Large intestine (tissue), 3 donors: Measurements from ENCODE around the gene PTPRG. TPM values are rescaled to one million over a fixed set of nuclear protein-coding genes. Genes with fewer than 3 reads are reported as not detected.

ENCODE experiments used
- DNase-seq, 2 donors: peaks; one replicate each; pipeline versions ENCODE4 v3.0.0 to v3.0.0-alpha.2; 2013
- H3K27ac ChIP-seq: one replicate; pipeline ENCODE4 v1.5.1; 2013; ENCODE audit warnings: low read length
- H3K27me3 ChIP-seq: 2 replicates; pipeline ENCODE4 v1.6.1; 2013; ENCODE audit warnings: low read length; ENCODE audit not compliant: control insufficient read depth, insufficient read depth
- H3K36me3 ChIP-seq: 2 replicates; pipeline ENCODE4 v1.6.1; 2013; ENCODE audit warnings: low read length; ENCODE audit not compliant: control insufficient read depth, insufficient read depth
- H3K4me1 ChIP-seq: one replicate; pipeline ENCODE4 v1.6.1; 2013; ENCODE audit warnings: low read length; ENCODE audit not compliant: control insufficient read depth, insufficient read depth
- H3K4me3 ChIP-seq: one replicate; pipeline ENCODE4 v1.5.1; 2013; ENCODE audit warnings: low read length
- H3K9me3 ChIP-seq: one replicate; pipeline ENCODE4 v1.6.1; 2013; ENCODE audit warnings: mild to moderate bottlenecking, low read depth, low read length, moderate library complexity; ENCODE audit not compliant: control insufficient read depth
- WGBS: methylation state at CpG from one replicate; pipeline ENCODE4 v1.1.5; 2013; ENCODE audit warnings: low lambda C conversion rate; ENCODE audit not compliant: insufficient coverage; 5-methylcytosine and 5-hydroxymethylcytosine counted together
- polyA plus RNA-seq: library from polyadenylated mRNA; unstranded; fragments of 120-200 nt; gene quantifications from one replicate; pipeline ENCODE4 v1.2.1, GENCODE V29; 2013

Gene PTPRG
- polyA plus RNA-seq, 1 donor = 18.3 TPM

GRCh38 chr3:62103531-62103930 lies 542.2 kb downstream of the PTPRG start:
- no CpG with 5 or more reads among the region's 3 CpGs for WGBS
- no peaks in the 10 kb centered on the region for H3K27me3 ChIP-seq
- H3K4me3 ChIP-seq = no peak overlapping the region
- H3K4me1 ChIP-seq = no peaks in the 10 kb centered on the region
- no peaks in the 10 kb centered on the region for H3K9me3 ChIP-seq
- no peak for DNase-seq
- no peaks in the 10 kb centered on the region for H3K36me3 ChIP-seq
- H3K27ac ChIP-seq = no peak overlapping the region

GRCh38 chr3:62109534-62109933 lies 548.2 kb downstream of the PTPRG start:
- Histone ChIP-seq H3K4me3 (no peak overlapping the region), H3K4me1 (no peaks in the 10 kb centered on the region), H3K36me3 (no peaks in the 10 kb centered on the region), H3K27ac (no peak overlapping the region), H3K9me3 (peaks cover 3% of the 10 kb centered on the region), H3K27me3 (no peaks in the 10 kb centered on the region)
- no peak for DNase-seq
- no CpG with 5 or more reads among the region's 1 CpG for WGBS

GRCh38 chr3:62110443-62111225 lies 549.3 kb downstream of the PTPRG start:
- 100% methylated on average over 2 of the region's 5 CpGs for WGBS
- H3K27ac ChIP-seq = no peak overlapping the region
- no peaks in the 10 kb centered on the region for H3K4me1 ChIP-seq
- DNase-seq = no peak
- no peaks in the 10 kb centered on the region for H3K27me3 ChIP-seq
- H3K9me3 ChIP-seq = peaks cover 3% of the 10 kb centered on the region
- H3K36me3 ChIP-seq = no peaks in the 10 kb centered on the region
- H3K4me3 ChIP-seq = no peak overlapping the region

- H3K27me3 ChIP-seq = no peaks in the 10 kb centered on the region
- H3K9me3 ChIP-seq = peaks cover 3% of the 10 kb centered on the region
- H3K27ac ChIP-seq = no peak overlapping the region
- no peak for DNase-seq
- H3K36me3 ChIP-seq = no peaks in the 10 kb centered on the region
- no peak overlapping the region for H3K4me3 ChIP-seq
- WGBS = no CpG with 5 or more reads among the region's 3 CpGs
- no peaks in the 10 kb centered on the region for H3K4me1 ChIP-seq
These were observed 551.7 kb downstream of the PTPRG start for GRCh38 chr3:62113092-62113491.

- WGBS = 100% methylated on average over 1 of the region's 1 CpG
- Histone ChIP-seq H3K27ac (no peak overlapping the region), H3K36me3 (no peaks in the 10 kb centered on the region), H3K27me3 (no peaks in the 10 kb centered on the region), H3K4me1 (no peaks in the 10 kb centered on the region), H3K9me3 (no peaks in the 10 kb centered on the region), H3K4me3 (no peak overlapping the region)
- DNase-seq = no peak
These were observed 553.4 kb downstream of the PTPRG start for GRCh38 chr3:62114763-62115162.

GRCh38 chr3:62117903-62118548 lies 556.7 kb downstream of the PTPRG start:
- Histone ChIP-seq H3K27ac (no peak overlapping the region), H3K9me3 (no peaks in the 10 kb centered on the region), H3K4me3 (no peak overlapping the region), H3K4me1 (no peaks in the 10 kb centered on the region), H3K27me3 (no peaks in the 10 kb centered on the region), H3K36me3 (no peaks in the 10 kb centered on the region)
- DNase-seq = no peak
- no CpG with 5 or more reads among the region's 3 CpGs for WGBS

- H3K9me3 ChIP-seq = no peaks in the 10 kb centered on the region
- no peak for DNase-seq
- no peaks in the 10 kb centered on the region for H3K4me1 ChIP-seq
- H3K4me3 ChIP-seq = no peak overlapping the region
- H3K36me3 ChIP-seq = no peaks in the 10 kb centered on the region
- H3K27ac ChIP-seq = no peak overlapping the region
- H3K27me3 ChIP-seq = no peaks in the 10 kb centered on the region
- 100% methylated on average over 1 of the region's 4 CpGs for WGBS
These were observed 557.8 kb downstream of the PTPRG start for GRCh38 chr3:62119139-62119538.

GRCh38 chr3:62122819-62123218 lies 561.4 kb downstream of the PTPRG start:
- no peaks in the 10 kb centered on the region for H3K36me3 ChIP-seq
- no peak overlapping the region for H3K27ac ChIP-seq
- no peak for DNase-seq
- H3K4me1 ChIP-seq = no peaks in the 10 kb centered on the region
- H3K9me3 ChIP-seq = no peaks in the 10 kb centered on the region
- 60% methylated on average over 3 of the region's 4 CpGs for WGBS
- no peaks in the 10 kb centered on the region for H3K27me3 ChIP-seq
- H3K4me3 ChIP-seq = no peak overlapping the region

GRCh38 chr3:62125380-62125779 lies 564.0 kb downstream of the PTPRG start:
- no peaks in the 10 kb centered on the region for H3K4me1 ChIP-seq
- no peaks in the 10 kb centered on the region for H3K9me3 ChIP-seq
- no CpG with 5 or more reads among the region's 4 CpGs for WGBS
- no peak for DNase-seq
- no peak overlapping the region for H3K27ac ChIP-seq
- no peaks in the 10 kb centered on the region for H3K27me3 ChIP-seq
- no peaks in the 10 kb centered on the region for H3K36me3 ChIP-seq
- no peak overlapping the region for H3K4me3 ChIP-seq

- Histone ChIP-seq H3K27ac (no peak overlapping the region), H3K4me1 (no peaks in the 10 kb centered on the region), H3K4me3 (no peak overlapping the region), H3K36me3 (no peaks in the 10 kb centered on the region), H3K9me3 (no peaks in the 10 kb centered on the region), H3K27me3 (no peaks in the 10 kb centered on the region)
- no peak for DNase-seq
- WGBS = 100% methylated on average over 1 of the region's 3 CpGs
These were observed 565.7 kb downstream of the PTPRG start for GRCh38 chr3:62127116-62127515.

GRCh38 chr3:62128051-62128450 lies 566.7 kb downstream of the PTPRG start:
- Histone ChIP-seq H3K4me3 (no peak overlapping the region), H3K9me3 (no peaks in the 10 kb centered on the region), H3K36me3 (no peaks in the 10 kb centered on the region), H3K4me1 (no peaks in the 10 kb centered on the region), H3K27me3 (no peaks in the 10 kb centered on the region), H3K27ac (no peak overlapping the region)
- 92% methylated on average over 5 of the region's 5 CpGs for WGBS
- DNase-seq = no peak
